Measurements from ENCODE around the gene MMEL1.

MMEL1 gene

GRCh38 chr1:2639607-2640521 is 7.0 kb upstream of the MMEL1 start:
- peak overlapping the region; percentile 51 for H3K27ac ChIP-seq
- DNase-seq (ENCODE audit: low spot score): no peak
- CTCF ChIA-PET: interaction anchor here (0.6 kb wide), 1 partner anchor 252 kb away, joined by 3 read pairs; no protein-coding TSS in a partner anchor
- POLR2A ChIA-PET (ENCODE audit: low non-redundant PET): no interaction called here
- no peak for TF ChIP-seq CTCF (conservative IDR thresholded peaks at IDR 0.05; ENCODE audit: low read depth)

- CTCF ChIA-PET: no interaction called here
- no peak for DNase-seq (ENCODE audit: low spot score)
- TF ChIP-seq CTCF (conservative IDR thresholded peaks at IDR 0.05; ENCODE audit: low read depth): no peak
- H3K27ac ChIP-seq: no peak overlapping the region
- POLR2A ChIA-PET (ENCODE audit: low non-redundant PET): no interaction called here
Measured at GRCh38 chr1:2639203-2639602, 6.4 kb upstream of the MMEL1 start.

GRCh38 chr1:2638466-2639115 is 5.8 kb upstream of the MMEL1 start:
- H3K27ac ChIP-seq: no peak overlapping the region
- CTCF ChIA-PET: no interaction called here
- no peak for TF ChIP-seq CTCF (conservative IDR thresholded peaks at IDR 0.05; ENCODE audit: low read depth)
- POLR2A ChIA-PET (ENCODE audit: low non-redundant PET): no interaction called here
- DNase-seq (ENCODE audit: low spot score): no peak

- ChIA-PET CTCF (interaction anchor here (1.0 kb wide), 1 partner anchor 50 kb away, joined by 3 read pairs; no protein-coding TSS in a partner anchor), POLR2A (ENCODE audit: low non-redundant PET) (no interaction called here)
- TF ChIP-seq CTCF (conservative IDR thresholded peaks at IDR 0.05; ENCODE audit: low read depth): no peak
- DNase-seq (ENCODE audit: low spot score): no peak
- no peak overlapping the region for H3K27ac ChIP-seq
Measured at GRCh38 chr1:2637442-2638145, 4.8 kb upstream of the MMEL1 start.

GRCh38 chr1:2636733-2637132 is 3.9 kb upstream of the MMEL1 start:
- CTCF ChIA-PET: interaction anchor here (1.0 kb wide), 1 partner anchor 49 kb away, joined by 3 read pairs; no protein-coding TSS in a partner anchor
- no peak for TF ChIP-seq CTCF (conservative IDR thresholded peaks at IDR 0.05; ENCODE audit: low read depth)
- POLR2A ChIA-PET (ENCODE audit: low non-redundant PET): interaction anchor here (0.6 kb wide), 1 partner anchor 1263 kb away, joined by 3 read pairs; the partner anchor contains the start of gene C1orf174

GRCh38 chr1:2635361-2636010 is 2.7 kb upstream of the MMEL1 start:
- CTCF ChIA-PET: no interaction called here
- no peak for TF ChIP-seq CTCF (conservative IDR thresholded peaks at IDR 0.05; ENCODE audit: low read depth)
- POLR2A ChIA-PET (ENCODE audit: low non-redundant PET): no interaction called here
- DNase-seq (ENCODE audit: low spot score): no peak
- H3K27ac ChIP-seq: no peak overlapping the region

More at GRCh38 chr1:2636733-2637132, 3.9 kb upstream of the MMEL1 start:
- H3K27ac ChIP-seq: no peak overlapping the region
- DNase-seq (ENCODE audit: low spot score): no peak
